GM19467 (cell line): ENCODE results near the gene LUM.
A peak's percentile ranks its signal among the peaks of the same experiment; 100 is the strongest.
"Not testable (repeated sequence)": the region's sequence is repeated elsewhere in the genome, so short reads cannot be mapped to it uniquely, and the experiment has no call there.

Source experiments
- ATAC-seq: cut with Tn5 transposase; IDR thresholded peaks from one replicate; pipeline ENCODE4 v1.9.1; 2021; ENCODE audit warnings: mild to moderate bottlenecking, moderate library complexity; ENCODE audit not compliant: unreplicated experiment

Gene LUM

DNA sequence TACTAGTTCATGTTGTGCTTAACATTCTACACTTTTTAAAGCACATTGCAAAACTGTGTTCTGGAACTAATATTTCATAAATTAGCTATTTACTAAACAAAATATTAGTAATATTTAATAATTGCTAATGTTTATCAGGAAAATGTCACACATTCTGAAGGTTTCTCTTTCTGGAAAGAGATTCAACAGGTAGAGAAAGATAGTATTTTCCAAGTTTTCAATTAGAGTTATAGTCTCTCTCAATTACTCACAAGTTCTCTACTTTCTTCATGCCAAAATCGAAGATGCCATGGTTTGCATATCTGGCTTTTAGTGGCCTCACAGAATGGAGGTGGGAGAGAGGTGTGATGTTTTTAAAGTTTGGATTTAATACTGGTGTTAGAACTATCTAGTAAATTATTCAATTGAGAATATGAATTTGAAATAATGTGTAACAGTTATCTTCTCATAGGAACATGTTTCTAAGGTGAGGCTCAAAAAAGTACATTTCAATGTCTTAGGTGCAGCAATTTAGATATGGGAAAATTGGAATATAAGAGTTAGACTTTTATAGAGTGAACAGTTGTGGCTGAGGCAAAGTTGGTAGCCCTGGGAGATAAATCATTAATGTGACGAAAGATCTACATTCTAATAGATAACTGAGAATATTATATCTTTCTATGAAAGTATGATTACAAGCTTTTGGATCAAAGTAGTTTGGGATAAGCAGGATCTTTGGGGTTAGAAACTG, 1.5 kb downstream of the LUM start:
- ATAC-seq: no peak

DNA sequence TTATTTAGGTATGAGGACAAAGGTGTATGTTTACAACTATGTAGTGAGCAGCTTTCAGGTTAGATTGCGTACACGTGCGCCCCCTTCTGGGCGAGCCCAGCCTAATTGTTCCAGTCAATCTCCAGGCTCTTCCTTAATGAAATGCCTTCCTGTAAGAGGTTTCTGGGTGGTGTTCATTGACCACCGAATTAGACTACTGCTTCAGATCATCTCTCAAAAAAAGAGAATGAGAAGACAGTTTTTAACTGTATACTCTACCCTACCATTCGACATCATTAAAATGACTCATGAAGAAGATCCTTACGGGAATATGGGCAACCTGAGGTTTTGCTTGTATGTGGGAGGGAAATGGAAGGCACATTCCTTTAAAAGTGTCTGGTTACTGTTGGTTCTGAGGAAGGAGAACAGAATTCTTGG, 2.1 kb downstream of the LUM start:
- ATAC-seq: peak; percentile 83

DNA sequence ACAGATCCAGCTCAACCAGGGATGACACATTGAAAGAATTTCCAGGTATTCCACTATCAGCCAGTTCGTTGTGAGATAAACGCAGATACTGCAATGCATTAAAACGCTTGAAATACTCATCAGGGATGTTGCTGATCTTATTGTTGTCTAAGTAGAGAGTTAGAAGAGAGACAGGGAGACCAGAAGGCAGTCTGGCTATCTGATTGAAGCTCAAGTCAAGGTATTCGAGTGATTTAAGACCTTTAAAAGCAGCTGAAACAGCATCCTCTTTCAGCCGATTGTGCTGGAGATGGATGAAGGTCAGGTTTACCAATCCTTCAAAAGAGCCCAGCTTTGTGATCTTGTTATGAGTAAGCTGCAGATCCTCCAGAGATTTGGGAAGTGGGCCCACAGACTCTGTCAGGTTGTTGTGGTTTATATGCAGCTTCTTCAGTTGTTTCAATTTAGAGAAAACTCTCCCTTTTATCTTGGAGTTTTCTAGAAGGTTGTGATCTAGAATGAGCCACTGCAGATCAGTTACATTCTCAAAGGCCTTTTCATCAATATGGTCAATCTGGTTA, 3.0 kb downstream of the LUM start:
- no peak for ATAC-seq

DNA sequence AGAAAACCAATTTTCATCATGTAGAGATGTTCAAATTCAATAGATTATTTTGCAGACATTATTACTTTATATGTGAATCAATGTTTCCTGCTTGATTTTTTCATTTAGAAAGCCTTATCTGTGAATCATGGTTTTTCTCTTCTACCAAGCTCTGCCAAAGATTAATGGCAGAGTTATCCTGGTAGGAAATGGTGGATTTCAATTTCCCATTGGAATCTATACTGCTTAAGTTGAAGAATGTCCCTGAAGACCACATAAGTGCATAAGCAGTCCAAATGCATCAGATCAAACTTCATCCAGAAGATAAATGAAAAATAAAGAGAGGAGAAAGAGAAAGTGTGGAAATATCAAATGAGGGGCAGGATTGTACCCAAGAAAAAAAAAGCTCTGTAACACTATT, 5.0 kb downstream of the LUM start:
- ATAC-seq: no peak

DNA sequence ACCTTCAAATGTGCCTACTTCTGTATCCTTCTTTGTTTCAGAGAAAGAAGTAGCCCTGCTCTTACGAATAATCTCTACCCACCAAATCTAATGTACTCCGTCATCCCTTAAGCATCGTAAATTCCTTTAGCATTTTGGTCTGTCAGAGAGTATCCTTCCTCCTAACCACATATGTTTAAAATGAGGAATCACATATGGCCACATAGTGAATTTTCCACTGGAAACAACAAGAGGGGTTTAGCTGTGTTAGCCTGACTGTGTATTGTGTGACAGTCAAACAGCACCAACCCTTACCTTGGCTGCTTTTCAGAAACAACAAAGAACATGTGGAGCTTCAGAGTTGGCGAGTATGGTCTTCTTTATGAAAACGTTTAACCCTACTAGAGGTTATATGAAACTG, 5.5 kb downstream of the LUM start:
- ATAC-seq: no peak

DNA sequence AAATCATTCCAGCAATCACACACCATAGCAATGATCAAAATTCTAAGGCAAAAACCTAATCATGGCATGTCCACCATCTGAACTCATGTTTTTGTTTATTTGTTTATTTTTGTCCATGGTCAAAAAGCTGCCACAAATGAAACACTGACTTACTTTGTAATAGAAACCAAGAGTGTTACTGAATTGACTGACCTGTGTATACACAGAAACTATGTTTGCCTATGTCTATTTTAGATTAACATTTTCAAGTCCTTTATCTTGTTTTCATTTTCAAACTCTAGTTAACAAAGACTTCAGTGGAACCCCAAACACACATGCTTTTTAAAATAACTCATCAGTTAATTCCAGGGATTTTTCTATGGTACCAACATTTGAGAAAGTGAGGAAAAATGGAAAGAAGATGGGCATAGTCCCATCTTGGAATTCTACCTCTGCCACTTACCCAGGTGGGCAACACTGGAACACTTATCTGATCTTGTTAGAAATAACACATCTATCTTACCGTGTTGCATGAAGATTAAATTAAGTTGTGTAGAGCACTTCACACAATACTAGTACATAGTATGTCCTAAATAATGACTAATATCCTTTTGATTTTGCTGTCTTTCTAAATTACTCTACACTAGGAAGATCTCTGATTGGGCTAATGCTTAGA, 6.4 kb downstream of the LUM start:
- no peak for ATAC-seq

DNA sequence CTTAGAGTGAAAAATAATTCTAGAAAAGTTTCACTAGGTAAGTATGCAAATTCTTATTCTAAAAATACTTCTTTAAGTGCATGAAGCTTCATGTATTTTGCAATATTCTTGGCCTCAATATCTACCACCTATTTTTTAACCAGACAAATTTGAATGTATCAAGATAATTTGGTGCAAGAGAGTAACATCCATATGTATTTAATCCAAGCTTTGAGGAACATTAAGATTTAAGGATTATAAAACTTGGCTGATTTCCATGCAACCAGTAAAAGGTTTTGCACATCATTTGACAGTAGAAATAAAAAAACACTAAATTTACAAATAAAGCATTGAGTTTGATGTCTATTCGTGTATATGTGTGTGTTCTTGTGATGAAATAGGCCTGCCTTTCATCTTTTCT, 7.7 kb downstream of the LUM start:
- no peak for ATAC-seq

DNA sequence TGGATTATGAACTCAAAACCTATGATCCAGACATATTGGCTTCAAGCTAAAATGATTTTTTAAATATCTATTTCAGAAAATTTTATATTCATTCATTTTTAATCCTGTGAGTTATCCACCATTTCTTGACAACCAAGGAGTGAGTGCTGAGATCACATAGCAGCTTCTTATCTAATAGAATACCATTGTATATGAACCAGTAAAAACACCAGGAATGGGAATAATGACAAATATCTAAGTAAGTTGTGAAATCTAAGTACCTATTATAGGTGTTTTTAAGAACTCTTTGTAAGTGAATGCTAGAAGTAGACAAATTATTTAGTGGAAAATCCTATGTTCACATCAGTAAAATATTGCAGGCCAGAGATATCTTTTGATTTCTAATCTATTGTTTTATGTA, 8.2 kb downstream of the LUM start:
- no peak for ATAC-seq

DNA sequence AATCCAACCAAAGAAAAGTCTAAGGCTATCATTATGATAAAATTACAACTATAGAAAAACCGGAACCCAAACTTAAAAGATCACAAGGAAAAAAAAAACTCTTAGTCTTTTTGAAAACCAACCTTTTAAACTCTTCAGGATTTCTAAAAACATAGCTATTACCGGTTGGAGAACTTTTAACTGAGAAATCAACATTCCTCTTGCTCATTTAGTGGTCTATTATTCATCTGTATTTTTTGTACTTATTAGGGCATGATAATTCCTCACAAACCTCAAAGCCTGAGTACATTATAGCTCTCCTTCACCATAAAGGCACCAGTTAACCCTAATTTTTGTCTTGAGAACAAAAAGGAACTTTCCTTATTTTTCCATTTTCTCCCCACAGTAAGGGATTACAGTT, 10.4 kb downstream of the LUM start:
- no peak for ATAC-seq

DNA sequence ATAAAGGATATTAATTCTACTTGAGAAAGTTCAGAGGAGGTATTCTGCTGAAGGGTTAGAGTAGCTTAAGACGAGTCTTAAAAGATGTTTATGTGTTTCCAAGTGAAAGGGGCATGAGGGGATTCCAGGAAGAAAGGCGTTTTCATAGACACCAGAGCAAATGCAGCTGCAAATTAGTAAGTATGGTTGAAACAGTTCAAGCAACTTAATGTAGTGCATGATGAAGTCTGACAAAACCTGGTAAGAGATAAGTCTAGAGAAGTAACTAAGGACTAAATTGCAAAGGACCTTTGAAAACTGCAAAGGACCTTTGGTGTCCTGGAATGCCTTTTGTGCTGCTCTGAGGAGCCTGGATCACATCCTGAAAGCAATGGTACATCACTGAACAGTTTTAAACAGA, 11.5 kb downstream of the LUM start:
- ATAC-seq: no peak

DNA sequence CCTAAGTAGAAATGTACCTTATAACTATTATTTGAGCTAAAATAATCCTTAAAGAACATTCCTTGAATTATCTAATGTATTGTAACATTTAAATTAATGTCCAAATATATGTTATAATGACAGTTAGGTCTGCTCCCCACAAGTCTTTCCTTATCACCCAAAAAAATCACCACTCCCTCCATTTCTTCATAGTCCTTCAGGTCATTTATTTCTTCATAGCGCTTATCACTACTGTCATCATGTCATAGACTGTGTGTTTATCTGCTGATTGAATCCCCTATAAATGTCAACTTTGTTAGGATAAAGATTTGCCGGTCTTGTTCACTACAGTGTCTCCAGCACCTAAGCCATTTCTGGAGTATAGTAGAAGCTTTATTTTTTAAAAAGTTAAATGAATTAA, 12.0 kb downstream of the LUM start:
- no peak for ATAC-seq

DNA sequence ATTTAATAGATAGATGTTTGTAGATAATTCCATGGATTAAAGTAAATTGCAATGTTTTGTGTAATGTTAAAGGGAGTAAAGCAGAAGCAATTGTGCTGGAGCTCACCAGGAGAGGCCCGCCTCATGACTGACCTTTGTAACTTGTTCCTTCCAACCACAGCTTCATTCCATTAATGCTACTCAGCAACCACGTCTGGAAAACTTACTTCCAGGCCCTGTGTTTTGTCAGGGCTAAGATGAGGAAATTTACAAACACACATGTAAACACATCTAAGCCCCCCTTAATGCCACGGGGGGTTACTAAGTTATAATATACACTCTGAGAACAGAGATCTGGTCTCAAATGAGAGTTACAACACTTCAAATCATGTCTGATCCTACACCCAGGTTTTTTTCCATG, 12.4 kb downstream of the LUM start:
- no peak for ATAC-seq

DNA sequence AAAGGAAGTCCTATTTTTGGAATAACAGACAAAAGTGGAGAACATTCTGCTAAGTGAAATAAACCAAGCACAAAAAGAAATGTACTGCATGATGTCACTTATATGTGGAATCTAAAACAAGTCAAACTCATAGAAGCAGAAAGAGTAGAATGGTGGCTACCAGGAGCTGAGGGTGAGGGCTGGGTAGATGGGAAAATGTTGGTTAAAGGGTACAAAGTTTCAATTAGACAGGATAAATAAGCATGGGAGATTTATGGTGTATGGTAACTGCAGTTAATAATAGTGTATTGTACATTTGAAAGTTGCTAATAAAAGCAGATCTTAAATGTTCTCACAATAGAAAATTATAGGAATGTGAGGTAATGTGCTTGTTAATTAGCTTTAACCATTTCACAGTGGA, 12.8 kb downstream of the LUM start:
- no peak for ATAC-seq

DNA sequence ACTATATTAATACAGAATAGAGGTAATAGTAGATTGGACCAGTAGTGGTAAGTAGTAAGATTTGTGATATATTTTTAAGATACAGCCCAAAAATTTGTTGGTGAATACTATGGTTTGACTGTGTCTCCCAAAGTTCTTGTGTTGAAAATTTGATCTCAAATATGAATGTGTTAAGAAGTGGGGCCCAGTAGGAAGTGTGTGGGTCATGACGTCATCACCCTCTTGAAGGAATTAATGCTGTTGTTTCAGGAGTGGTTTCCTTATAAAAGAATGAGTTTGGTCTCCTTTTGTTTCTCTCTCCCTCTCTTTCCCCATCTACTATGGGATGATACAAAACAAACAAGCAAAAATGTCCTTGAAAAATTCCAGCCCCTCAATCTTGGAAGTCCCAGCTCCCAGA, 16.3 kb downstream of the LUM start:
- ATAC-seq: no peak

DNA sequence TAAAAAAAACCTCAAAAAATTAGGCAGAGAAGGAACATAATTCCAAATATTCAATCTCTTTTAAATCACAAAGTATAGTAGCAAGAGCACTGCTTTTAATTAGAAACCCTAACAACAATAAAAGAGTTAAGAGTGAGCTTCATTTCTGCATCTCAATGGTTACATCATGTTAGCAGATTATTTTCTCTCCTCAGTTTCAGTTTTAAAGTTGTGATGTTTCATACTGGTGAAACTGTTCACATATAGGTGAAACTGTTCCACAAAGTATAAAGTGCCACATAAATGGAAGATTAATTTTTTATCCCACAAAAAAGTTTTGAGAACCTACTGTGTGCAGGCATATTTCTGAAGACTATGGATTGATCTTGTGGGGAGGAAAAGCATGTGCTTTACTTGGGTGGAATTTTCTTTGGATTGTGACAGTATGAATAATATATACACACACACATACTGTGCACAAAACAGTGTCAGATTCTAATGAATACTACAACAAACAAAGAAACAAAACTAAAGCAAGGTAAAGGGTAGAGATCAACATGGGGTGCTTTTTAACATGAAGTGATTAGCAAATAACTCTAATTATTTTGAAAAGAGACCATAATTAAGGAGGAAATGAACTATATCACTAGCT, 17.1 kb downstream of the LUM start:
- no peak for ATAC-seq

DNA sequence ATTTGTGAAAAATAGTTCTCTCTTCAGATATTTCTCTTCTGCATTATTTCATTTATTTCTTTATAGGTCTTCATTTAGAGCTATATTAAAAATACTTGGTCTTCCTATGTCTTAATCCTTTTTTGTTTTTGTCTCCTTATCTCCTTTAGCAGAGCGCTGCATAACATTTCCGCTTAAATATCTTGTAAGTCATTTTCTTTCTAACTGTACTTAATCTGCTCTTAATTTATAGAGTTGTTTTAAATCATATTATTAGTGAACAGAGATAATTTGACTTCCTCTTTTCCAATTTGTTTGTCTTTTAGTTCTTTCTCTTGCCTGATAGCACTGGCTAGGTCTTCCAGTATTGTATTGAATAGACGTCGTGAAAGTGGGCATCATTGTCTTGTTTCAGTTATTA, 18.0 kb downstream of the LUM start:
- no peak for ATAC-seq

DNA sequence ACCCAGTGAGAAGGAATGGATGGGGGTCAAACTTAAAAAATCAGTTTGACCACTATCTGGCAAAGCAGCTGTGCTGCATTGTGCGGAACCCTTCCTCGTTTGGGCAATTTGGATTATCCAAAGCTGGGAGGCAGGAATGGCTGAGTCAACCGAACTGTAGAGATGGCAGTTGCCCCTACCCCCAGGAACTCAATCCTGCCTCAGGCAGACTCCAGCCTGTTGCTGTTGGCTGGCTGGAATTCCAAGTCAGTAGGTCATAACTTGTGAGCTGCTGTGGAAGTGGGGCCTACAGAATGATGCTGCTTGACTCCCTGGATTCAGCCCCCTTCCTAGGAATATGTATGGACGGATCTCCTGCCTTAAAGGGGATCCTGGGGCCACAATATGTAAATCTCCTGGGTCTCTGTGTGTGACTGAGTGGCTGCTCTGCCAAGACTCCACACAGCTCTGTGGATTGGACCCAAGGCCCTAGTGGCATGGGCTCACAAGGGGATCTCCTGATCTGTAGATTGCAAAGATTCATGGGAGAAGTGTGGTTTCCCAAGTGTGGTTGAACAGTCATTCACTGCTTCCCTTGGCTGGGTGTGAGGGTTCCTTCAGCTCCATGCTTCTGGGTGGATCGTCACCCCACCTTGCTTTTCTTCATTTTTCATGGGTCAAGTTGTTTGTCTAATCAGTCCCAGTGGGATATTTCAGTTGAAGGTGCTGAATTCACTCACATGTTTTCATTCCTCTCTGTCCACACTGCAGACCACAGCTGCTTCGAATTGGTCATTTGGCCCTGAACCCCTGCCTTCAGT, 19.2 kb downstream of the LUM start:
- no peak for ATAC-seq

DNA sequence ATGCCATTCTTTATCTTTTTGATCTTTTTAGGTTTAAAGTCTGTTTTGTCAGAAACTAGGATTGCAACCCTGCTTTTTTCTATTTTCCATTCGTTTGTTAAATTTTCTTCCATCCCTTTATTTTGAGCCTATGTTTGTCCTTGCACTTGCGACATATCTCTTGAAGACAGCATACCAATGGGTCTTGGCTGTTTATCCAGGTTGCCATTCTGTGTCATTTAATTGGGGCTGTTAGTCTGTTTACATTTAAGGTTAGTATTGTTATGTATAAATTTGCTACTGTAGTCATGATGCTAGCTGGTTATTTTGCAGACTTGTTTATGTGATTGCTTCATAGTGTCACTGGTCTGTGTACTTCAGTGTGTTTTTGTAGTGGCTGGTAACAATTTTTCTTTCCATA, 21.3 kb downstream of the LUM start:
- not testable (repeated sequence) for ATAC-seq

DNA sequence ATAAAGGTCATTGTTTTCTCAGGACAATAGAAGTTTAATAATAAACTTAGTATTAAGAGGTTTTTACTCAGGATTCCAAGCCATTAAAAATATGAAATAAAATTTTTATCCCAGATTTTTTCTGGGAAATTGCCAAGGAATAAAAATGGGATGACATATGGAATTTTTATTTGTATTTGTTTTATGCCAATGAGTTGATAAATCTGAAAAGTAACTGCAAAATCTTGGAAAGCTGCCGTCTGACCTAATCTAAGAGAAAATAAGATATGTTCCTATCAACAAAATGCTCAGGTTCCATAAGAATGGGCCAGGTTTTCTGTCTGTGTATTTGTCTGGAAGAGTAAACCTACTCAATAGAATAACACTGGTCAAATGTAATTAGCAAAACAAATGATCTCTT, 31.3 kb downstream of the LUM start:
- no peak for ATAC-seq

DNA sequence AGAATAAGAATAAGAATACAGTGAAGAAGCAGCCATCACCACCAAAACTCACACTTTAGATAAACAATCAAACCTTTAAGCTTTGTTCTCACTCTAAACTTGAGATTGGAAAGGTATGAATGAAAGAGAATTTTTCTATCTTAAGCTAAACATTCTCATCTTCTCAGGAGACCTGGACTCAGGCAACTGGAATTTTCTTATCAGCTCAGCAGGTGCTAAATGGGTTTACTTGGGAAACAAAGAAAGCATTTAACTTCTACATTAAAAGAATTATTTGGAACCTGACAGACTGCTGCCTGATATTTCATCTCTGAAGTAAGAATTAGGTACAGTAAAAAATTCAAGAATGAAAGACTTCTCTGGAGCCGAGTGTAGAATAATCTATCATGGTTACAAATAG, 32.8 kb downstream of the LUM start:
- no peak for ATAC-seq

DNA sequence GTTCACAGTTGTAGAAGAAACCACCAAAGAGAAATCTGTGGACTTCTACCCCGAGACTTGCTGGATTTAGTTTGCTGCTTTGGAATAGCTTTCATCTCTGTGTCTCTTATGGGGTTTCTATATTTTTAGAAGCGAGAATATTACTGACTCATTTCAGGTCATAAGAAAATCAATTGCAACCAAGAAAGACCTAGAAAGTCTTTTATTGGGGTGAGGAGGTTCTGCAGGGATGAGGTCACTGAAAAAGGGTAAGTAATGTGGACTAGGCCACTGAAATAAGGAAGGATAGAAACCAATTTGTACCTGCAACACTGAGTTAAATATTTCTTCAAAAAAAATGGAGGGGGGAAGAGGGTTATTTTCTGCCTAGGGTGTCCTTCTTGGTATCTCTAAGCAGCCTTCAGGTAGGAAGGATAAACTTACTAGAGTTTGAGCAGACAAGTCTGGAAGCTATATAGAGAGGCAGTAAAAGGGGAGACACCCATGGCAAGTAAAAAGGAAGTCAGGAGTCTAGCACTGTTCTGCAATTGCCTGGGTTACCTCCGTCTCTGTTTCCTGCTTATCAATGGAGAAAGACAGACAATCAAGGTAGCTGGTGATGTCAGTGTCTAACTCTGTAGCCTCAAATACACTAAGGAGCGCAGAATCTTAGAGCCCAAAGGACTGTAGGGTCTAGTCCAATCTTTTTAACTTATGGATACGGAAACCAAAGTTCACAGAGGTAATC, 33.9 kb downstream of the LUM start:
- no peak for ATAC-seq
